Stomach (tissue), 9 donors: ENCODE measurements around the gene PTPRK. TPM values are rescaled to one million over a fixed set of nuclear protein-coding genes. Genes with fewer than 3 reads are reported as not detected.

Source experiments
- DNase-seq, 2 donors: peaks; one replicate each; pipeline versions ENCODE4 v3.0.0 to v3.0.0-alpha.2; 2013 to 2019
- H3K27ac ChIP-seq, 5 donors: fragments of 200-600 bp in 4 of 5; sonication (generic) in 4 of 5; one replicate each; pipeline ENCODE4 v1.5.1; 2013 to 2019; ENCODE audit warnings: mild to moderate bottlenecking in 1 of 5, moderate library complexity in 1 of 5
- H3K27me3 ChIP-seq, 3 donors: fragments of 200-600 bp; sonication (generic); one replicate each; pipeline ENCODE4 v1.5.1; 2017 to 2019; ENCODE audit warnings: mixed run types in 1 of 3
- H3K36me3 ChIP-seq, 4 donors: fragments of 200-600 bp; sonication (generic); 1 replicate in 3 of 4; 2 replicates in 1 of 4; pipeline ENCODE4 v1.5.1; 2016 to 2019
- H3K4me1 ChIP-seq, 4 donors: fragments of 200-600 bp; sonication (generic); one replicate each; pipeline ENCODE4 v1.5.1; 2016 to 2019
- H3K4me3 ChIP-seq, 4 donors: fragments of 200-600 bp; sonication (generic) in 3 of 4; one replicate each; pipeline ENCODE4 v1.5.1; 2016 to 2019; ENCODE audit warnings: mild to moderate bottlenecking in 1 of 4
- H3K9me3 ChIP-seq, 4 donors: fragments of 200-600 bp; sonication (generic); one replicate each; pipeline ENCODE4 v1.5.1; 2016 to 2019
- CTCF ChIP-seq, 7 experiments: fragments of 450-650 bp in 4 of 7; fragments of 200-600 bp in 3 of 7; sonication (generic) in 3 of 7; IDR thresholded peaks; one replicate each; pipeline ENCODE4 v1.5.1; 2016 to 2019; ENCODE audit warnings: antibody characterized with exemption in 7 of 7, control low read depth in 2 of 7, mild to moderate bottlenecking in 1 of 7
- EP300 ChIP-seq: sonication (generic); formaldehyde crosslinking; IDR thresholded peaks from one replicate; pipeline ENCODE4 v1.6.1; 2017; ENCODE audit warnings: antibody characterized with exemption
- POLR2A ChIP-seq, 4 donors: fragments of 450-650 bp; IDR thresholded peaks; one replicate each; pipeline ENCODE4 v1.6.1; 2016; ENCODE audit warnings: antibody characterized with exemption in 4 of 4, control low read depth in 2 of 4, mild to moderate bottlenecking in 1 of 4, moderate library complexity in 1 of 4
- POLR2AphosphoS5 ChIP-seq, 3 donors: sonication (generic); formaldehyde crosslinking; IDR thresholded peaks; one replicate each; pipeline ENCODE4 v1.6.1; 2016; ENCODE audit warnings: antibody characterized with exemption in 3 of 3
- WGBS, 5 donors: extraction: QIAGEN DNeasy Blood & Tissue Kit in 3 of 5; methylation state at CpG; one replicate each; pipeline versions ENCODE4 v1.1.5 to v1.1.7; 2013 to 2018; 5-methylcytosine and 5-hydroxymethylcytosine counted together
- intact Hi-C: fragments of 100-400 bp; cut with DNase I; formaldehyde crosslinking; loops from one replicate; pipeline ENCODE4 v1.15.1; 2023; ENCODE audit warnings: low total_unique reads
- polyA plus RNA-seq, 3 donors: library from polyadenylated mRNA; stranded (reverse); fragments of 200-250 nt; gene quantifications; one replicate each; pipeline ENCODE4 v1.2.3, GENCODE V29; 2013
- total RNA-seq, 5 donors: library from RNA; depleted of rRNA; stranded (reverse); fragments of >200 nt; gene quantifications; one replicate each; pipeline versions ENCODE4 v1.1.0 to v1.2.3, GENCODE V29; 2014 to 2016
- donor health status: healthy with polysubstance abuse.
- donor health status: Bipolar disorder and iron deficiency.
- donor health status: healthy.

Gene PTPRK
- total and polyA plus RNA-seq, 8 donors, result 7.0 to 644 (median 114) TPM

GRCh38 chr6:128400875-128401274, 119.5 kb downstream of the PTPRK start:
- Histone ChIP-seq H3K27ac (no peak overlapping the region), H3K9me3 (no peaks in the 10 kb centered on the region), H3K4me1 (peaks cover 0 to 8% (median 3%) of the 10 kb centered on the region in 4 donors), H3K4me3 (no peak overlapping the region), H3K27me3 (no peaks in the 10 kb centered on the region), H3K36me3 (peaks cover 0 to 4% (median 0%) of the 10 kb centered on the region in 4 donors)
- no peak for TF ChIP-seq POLR2A (IDR thresholded peaks at IDR 0.05)
- TF ChIP-seq EP300, result no peak
- no peak for TF ChIP-seq CTCF (IDR thresholded peaks at IDR 0.05)
- no peak for TF ChIP-seq POLR2AphosphoS5 (IDR thresholded peaks at IDR 0.05)
- WGBS, 5 donors, result 72 to 86% (median 81%) methylated on average over 4 of the region's 4 CpGs
- DNase-seq, result no peak
- intact Hi-C loops, result no loop called here

GRCh38 chr6:128397996-128398395, 122.4 kb downstream of the PTPRK start:
- Histone ChIP-seq H3K27ac (no peak overlapping the region), H3K36me3 (peaks cover 0 to 4% (median 0%) of the 10 kb centered on the region in 4 donors), H3K27me3 (no peaks in the 10 kb centered on the region), H3K4me1 (peaks cover 0 to 18% (median 8%) of the 10 kb centered on the region in 4 donors), H3K9me3 (no peaks in the 10 kb centered on the region), H3K4me3 (no peak overlapping the region)
- intact Hi-C loops, result no loop called here
- DNase-seq, result no peak
- TF ChIP-seq CTCF (IDR thresholded peaks at IDR 0.05) (no peak), POLR2A (IDR thresholded peaks at IDR 0.05) (no peak), EP300 (no peak), POLR2AphosphoS5 (IDR thresholded peaks at IDR 0.05) (no peak)
- 91 to 97% (median 96%) methylated on average over 9 of the region's 9 CpGs for WGBS, 5 donors

GRCh38 chr6:128395596-128395995, 124.8 kb downstream of the PTPRK start:
- Histone ChIP-seq H3K4me3 (no peak overlapping the region), H3K27ac (no peak overlapping the region), H3K4me1 (peaks cover 0 to 16% (median 7%) of the 10 kb centered on the region in 4 donors), H3K36me3 (peaks cover 0 to 4% (median 0%) of the 10 kb centered on the region in 4 donors), H3K27me3 (no peaks in the 10 kb centered on the region), H3K9me3 (no peaks in the 10 kb centered on the region)
- TF ChIP-seq EP300, result no peak
- TF ChIP-seq POLR2A (IDR thresholded peaks at IDR 0.05), result no peak
- no peak for TF ChIP-seq POLR2AphosphoS5 (IDR thresholded peaks at IDR 0.05)
- TF ChIP-seq CTCF (IDR thresholded peaks at IDR 0.05), result no peak
- DNase-seq, result no peak
- 89 to 94% (median 92%) methylated on average over 3 of the region's 3 CpGs for WGBS, 5 donors
- intact Hi-C loops, result no loop called here

- TF ChIP-seq CTCF (IDR thresholded peaks at IDR 0.05), result no peak
- TF ChIP-seq EP300, result no peak
- no peak for TF ChIP-seq POLR2AphosphoS5 (IDR thresholded peaks at IDR 0.05)
- no peak for TF ChIP-seq POLR2A (IDR thresholded peaks at IDR 0.05)
- 61 to 71% (median 66%) methylated on average over 3 of the region's 3 CpGs for WGBS, 5 donors
- H3K9me3 ChIP-seq, result no peaks in the 10 kb centered on the region
- H3K36me3 ChIP-seq, result peaks cover 0 to 4% (median 0%) of the 10 kb centered on the region in 4 donors
- H3K27me3 ChIP-seq, result no peaks in the 10 kb centered on the region
- no peak for DNase-seq
- no peak overlapping the region for H3K4me3 ChIP-seq
- intact Hi-C loops, result no loop called here
- H3K4me1 ChIP-seq, result peaks cover 0 to 20% (median 9%) of the 10 kb centered on the region in 4 donors
- no peak overlapping the region for H3K27ac ChIP-seq
These were observed 125.2 kb downstream of the PTPRK start for GRCh38 chr6:128395188-128395587.
